NAMALWA (cell line): Measurements from ENCODE around the gene KRT10.

Experiments
- DNase-seq: peaks from one replicate; pipeline ENCODE4 v3.0.0-alpha.2; 2015; ENCODE audit warnings: low spot score

KRT10 gene

DNA sequence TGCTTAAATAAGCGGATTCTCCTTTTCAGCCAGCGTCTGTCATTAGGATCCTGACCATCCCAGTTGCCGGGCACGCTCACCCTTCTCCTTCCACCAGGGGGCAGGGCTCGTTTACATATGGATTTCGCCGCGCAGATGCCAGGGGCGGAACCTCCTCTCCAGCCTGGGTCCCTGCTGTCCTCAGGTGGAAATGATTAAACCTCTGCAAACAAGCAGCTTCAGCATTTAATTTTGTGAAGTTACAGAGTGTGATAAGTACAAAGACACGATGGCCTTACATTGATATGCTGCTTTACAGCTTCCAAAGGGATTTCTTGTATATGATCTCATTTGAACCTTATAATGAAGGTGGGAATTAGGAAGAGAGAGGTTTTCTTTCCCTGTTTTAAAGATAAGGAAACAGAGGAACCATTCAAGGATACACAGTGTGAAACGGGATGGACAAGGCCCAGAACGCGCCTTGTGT is 18.8 kb downstream of the KRT10 start:
- peak; percentile 75 for DNase-seq

DNA sequence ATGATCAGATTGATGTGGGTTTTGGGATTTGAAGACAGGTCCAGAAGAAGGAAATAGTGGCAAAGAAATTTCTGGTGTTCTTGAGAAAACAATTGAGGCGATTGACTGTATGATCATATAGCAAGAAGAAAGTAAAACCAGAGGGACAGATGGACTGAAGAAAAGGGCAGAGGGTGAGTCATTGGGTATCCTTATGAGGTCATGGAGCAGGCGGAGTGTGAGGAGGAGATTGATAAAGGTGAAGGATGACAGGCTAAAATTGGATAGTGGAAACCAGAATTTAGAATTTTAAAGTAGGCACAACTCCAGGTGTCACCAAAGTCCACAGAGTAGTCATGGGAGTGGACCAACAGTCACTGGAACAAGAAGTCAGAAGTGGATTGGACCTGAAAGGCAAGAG is 21.3 kb downstream of the KRT10 start:
- DNase-seq = no peak

DNA sequence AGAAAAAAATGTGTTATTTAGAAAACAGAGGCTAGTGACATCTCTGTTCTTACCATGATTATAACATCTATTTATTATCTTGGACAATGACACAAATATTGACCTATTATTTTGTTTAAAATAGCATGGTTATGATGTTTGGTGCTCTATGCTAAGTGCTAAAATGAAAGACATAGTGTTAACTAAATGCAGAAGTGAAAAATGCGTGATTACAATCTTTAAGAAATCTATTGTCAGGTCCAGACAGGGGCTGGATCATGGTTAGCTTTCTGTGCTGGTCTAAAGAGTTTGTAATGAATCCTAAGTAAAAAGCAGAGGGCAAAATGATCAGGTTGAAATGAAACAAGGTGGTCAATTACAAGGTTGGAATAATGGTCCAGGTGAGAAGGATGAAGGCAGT is 22.0 kb downstream of the KRT10 start:
- DNase-seq = no peak

DNA sequence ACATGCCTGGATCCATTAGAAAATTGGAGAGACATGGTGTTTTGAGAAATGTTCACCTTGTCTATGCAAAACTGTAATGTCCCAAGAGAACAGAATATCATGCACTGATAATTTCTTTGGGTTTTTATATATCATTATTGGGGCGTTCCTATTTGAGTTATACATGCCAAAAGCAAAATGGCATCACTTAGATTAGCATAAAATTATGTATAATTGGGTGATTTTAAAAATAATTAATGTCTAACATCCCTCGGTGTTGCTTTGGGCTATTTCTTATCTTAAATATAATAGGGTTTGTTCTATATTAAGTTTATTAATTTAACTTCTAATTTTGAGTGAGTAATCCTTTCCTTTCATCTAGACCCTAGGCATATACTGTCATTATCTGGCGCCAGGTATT is 22.6 kb downstream of the KRT10 start, which contains the start of gene KRT28:
TSS of gene KRT28 (minus strand) at position 101 of the 400 bp plus-strand sequence. CDS start at position 35, 66 bp downstream.
- DNase-seq = no peak

DNA sequence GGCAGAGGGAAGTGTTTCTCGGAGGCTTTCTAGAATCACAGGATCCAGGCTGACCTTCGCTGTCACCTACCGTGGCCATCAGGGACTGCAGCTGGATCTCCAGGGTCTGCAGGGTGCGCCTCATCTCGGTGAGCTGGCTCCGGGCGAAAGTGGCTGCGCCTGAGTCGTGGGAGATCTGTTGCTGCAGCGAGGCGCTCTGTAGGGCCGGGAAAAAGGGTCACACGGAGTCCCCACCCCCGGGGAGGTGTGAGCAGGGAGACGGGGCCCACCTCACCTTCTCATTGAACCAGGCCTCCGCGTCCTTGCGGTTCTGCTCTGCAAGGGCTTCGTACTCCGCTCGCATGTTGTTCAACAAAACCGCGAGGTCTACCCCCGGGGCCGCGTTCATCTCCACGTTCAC is 25.6 kb downstream of the KRT10 start:
- DNase-seq = no peak

DNA sequence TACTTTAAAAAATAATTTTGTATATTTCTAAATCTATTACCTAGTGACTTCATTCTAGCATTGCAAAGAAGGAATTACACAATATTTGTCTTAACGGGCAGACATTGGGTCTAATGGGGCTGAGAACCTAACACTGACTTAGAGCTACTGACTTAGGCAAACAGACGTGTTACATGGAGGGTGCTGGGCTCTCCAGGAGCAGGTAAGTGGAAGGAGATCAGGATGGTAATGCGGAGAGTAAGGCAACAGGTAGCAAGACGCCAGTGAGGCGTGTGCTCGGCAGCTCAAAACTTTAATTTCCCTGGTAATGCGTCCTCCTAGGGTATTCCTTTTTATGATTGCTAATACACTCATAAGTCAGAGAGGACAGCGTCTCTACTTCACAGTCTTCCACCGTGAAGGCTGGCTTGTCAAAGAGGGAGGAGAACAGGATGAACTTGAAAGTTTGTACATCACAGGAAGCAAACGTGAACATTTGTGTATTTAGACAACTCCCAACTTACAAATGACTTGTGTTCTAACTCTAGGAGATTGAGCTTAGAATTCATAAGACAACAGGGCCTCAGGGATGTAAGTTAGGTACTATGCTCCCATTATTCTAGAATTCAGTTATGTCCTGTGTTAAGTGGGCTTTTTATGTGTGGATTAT is 27.3 kb downstream of the KRT10 start:
- DNase-seq = no peak

DNA sequence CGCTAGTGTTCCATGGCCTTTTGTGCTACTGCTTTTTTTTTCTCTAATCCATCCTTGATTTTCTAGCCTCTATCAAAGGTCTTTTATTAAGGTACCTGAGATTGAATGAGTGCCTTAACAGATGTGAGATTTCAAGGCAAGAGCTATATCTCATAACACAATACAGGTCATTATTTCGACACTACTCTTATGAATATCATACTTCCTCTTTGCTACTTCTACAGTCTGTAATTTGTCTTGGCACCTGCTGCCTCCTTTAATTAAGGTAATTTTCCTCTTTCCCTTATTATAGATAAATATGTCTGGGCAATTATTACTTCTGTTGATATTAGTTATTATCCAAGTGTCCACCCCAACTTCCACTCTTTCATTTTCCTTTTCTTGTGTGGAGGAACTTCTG is 27.9 kb downstream of the KRT10 start:
- DNase-seq = no peak

DNA sequence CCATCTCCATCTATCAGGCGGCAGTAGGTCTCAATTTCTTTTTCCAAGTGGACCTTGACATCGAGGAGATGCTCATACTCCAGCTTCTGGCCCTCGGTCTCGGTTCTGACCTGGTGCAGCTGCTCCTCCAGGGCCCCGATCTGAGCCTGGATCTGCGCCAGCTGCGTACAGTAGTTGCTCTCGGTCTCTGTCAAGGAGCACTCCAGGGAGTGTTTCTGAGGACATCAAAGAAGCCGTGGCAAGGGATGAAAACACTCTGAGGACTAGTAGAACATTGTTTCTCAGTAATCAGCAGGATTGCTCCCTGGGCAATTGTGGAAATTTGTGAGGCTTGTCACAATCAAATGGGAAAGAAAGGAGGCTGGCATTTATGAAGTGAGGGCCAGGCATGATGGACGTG is 28.6 kb downstream of the KRT10 start:
- DNase-seq = no peak

DNA sequence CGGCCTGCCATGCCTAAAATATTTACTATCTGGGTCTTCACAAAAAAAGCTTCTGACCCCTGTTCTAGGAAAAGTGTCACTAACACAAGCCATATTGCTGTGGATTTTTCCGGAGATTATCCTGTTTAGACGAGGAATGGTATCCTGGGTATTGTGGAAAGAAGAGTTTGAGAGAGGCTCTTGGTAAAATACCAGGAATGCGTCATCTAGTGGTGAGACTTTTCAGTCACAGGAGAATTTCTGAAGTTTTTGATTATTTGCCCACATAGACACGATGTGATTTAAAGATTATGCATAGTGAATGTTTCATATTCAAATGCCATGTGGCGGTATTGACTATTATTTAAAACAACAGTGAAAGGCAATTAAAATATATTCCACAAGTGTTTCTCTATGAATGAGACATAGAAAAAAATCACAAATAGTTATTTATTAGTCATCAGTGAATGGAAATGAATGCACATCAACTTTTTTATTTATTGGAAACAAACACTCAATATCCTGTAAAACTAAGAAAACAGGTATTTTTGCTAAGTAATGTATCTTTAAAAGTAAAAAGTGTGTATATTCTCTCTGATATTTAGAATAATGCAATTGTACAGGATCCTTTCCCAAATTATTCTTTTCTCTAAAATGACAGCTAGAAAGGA is 30.5 kb downstream of the KRT10 start:
- peak; percentile 7 for DNase-seq

DNA sequence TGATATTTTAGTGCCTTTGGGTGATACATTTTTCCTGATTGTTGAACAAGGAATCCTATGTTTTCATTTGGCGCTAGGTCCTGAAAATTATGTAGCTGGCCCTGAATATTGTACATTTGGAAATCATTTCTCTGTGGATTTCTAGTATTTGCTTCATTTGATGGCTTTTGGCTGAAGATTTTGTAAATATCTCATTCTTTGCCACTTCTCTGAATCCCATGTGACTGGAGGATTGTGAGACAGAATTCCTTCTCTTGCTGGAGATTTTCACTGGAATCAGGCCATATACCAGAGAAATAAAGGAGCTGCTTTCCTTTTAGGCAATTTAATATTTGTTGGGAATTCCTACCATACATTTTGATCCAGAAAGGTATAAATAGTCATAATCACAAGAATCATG is 31.3 kb downstream of the KRT10 start:
- no peak for DNase-seq

DNA sequence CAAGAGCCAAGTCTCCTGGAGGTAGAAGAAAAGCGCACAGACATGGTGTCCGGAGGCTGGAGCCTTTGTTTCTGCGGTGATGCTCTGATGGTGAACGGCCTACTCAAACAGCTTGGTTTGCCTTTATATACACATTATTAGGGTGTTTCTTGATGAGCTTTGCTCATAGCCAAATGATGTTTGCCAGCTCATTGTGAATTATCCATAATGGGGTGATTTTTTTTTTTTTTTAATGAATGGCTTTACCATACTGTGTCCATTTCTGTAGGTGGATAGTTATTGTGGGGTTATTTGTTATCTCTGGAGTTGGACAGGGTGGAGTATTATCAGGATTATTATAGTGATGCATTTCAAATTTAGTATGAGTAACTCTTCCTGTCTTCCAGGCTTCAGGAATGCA is 40.0 kb downstream of the KRT10 start, which contains the start of gene KRT27:
TSS of gene KRT27 (minus strand) at position 101 of the 400 bp plus-strand sequence. CDS start at position 44, 57 bp downstream.
- no peak for DNase-seq

DNA sequence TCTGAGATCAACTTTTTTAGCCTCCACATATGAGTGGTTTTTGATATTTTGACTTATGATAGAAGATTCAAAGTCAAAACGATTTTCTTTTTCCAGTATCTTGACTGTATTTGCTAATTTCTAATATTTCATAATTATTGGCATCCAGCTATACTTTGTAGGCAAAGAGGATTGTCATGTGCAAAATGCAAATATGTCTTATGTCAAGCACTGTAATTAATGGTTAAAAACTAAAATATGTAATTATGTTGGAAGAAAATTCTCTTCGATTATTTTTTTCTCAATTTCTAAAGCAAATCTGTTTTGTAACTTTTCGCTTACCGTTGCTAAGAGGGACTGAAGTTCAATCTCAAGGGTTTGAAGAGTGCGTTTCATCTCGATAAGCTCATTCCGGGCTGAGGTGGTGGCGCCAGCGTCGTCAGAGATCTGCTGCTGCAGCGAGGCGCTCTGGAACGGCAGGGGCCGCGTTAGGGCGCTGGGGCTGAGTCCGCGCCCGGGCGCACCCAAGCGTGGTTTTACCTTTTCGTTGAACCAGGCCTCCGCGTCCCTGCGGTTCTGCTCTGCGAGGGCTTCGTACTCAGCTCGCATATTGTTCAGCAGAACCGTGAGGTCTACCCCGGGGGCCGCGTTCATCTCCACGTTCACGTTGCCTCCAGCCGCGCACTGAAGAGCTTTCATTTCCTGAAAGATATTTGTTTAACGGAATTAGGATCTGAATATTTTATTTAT is 43.1 kb downstream of the KRT10 start:
- no peak for DNase-seq

DNA sequence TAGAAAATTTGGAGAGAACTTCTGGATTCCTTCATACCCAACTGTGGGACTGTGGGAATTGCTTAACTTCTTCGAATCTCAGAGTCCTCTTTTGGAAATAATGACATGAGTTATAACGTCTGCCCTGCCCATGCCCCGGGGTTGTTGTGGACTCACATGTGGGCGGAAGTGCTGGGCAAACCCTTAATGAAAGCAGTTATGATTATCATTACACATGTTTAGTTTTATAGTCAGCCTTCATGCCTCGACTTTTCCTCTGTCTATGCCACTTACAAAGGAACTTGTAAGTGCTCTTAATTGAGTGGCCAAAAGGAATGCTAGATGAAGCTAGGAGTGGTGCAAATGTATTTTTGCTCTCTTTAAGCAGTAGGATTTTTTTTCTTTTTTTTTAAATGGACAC is 44.0 kb downstream of the KRT10 start:
- DNase-seq = no peak

DNA sequence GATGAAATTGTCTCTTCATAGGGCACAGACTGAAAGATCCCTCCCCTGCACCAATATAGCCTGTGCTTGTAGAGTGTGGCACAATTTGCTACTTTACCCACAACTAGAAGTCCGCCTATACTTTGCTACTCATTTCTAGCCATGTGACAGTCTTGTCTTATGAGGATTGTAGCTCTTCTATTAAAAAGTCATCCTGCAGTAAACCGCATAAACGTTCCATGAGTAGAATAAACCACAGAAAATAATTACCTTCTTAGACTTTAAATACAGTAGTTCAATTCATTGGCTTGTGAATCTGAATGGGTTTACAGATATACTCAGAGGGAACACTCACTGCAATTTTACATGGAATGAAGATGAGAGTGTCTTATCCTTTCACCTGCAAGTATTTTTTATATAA is 44.4 kb downstream of the KRT10 start:
- no peak for DNase-seq

DNA sequence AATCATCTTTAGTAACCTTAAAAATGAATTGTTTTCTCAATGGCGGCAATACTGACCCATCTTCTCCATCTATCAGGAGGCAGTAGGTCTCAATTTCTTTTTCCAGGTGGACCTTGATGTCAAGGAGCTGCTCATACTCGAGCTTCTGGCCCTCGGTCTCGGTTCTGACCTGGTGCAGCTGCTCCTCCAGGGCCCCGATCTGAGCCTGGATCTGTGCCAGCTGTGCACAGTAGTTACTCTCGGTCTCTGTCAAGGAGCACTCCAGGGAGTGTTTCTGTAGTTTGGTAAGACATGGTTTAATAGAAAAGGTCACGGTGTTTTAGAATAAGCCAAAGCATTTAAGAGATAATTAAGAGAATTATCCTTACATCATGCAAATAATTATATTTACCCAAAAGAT is 45.0 kb downstream of the KRT10 start:
- DNase-seq = no peak

DNA sequence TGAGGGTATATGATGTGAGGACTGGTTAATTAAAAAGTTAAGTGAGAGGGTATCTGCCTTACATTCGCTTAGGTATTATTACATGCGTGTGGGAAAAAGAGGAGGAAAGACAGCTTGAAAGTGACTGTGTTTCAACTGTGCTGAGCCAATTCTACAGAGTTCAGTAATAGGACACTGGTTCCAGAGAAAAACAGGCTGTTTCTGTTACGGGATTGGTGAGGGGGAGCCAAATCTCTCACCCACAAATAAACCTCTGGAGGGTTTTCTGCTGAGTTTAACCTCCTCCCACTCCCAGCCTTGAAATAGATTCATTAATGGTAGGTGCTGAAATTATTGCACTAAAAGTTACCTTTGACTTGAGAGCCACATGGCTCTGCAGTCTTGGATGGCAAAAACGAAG is 46.5 kb downstream of the KRT10 start:
- no peak for DNase-seq

DNA sequence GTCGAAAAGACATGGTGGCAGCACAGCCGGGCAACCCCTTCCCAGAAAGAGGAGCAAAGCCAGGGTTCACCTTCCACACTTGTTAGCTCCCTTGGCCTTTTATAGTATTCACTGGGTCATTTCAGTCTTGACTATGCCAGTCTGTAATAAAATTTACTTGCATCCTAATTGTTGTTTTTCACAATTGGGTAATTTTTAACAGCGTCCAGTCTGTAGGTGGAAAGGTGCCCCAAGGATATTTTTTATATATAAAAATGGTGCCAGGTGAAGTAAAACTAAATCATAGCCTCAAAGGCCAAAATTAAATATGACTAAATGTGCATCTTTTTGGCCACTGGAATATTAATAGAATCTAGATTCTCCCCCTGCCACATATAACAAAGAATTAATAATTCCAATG is 50.3 kb downstream of the KRT10 start, which contains the start of gene KRT26:
TSS of gene KRT26 (minus strand) at position 101 of the 400 bp plus-strand sequence. CDS start at position 13, 88 bp downstream.
- DNase-seq = no peak
